DOHH2 (cell line): ENCODE data around the gene CKMT2.
"Not testable (repeated sequence)": the region's sequence is repeated elsewhere in the genome, so short reads cannot be mapped to it uniquely, and the experiment has no call there.

Experiments
- H3F3A ChIP-seq: fragments of 200-600 bp; sonication (generic), shearing (Covaris generic); 2 replicates; pipeline ENCODE4 v1.6.0; 2016; ENCODE audit warnings: antibody characterized with exemption, mild to moderate bottlenecking; ENCODE audit not compliant: control insufficient read depth, insufficient read depth
- H3K27ac ChIP-seq: fragments of 200-600 bp; sonication (generic); 2 replicates; pipeline ENCODE4 v1.5.1; 2014; ENCODE audit warnings: low read depth, mild to moderate bottlenecking, low read length, moderate library complexity
- H3K27me3 ChIP-seq: fragments of 200-600 bp; sonication (generic); 2 replicates; pipeline ENCODE4 v1.6.1; 2014; ENCODE audit warnings: mild to moderate bottlenecking, low read length, mixed read lengths; ENCODE audit not compliant: control insufficient read depth
- H3K36me3 ChIP-seq: fragments of 200-600 bp; sonication (generic); 2 replicates; pipeline ENCODE4 v1.6.1; 2014; ENCODE audit warnings: mild to moderate bottlenecking, low read length, moderate library complexity, mixed read lengths; ENCODE audit not compliant: control insufficient read depth
- H3K4me1 ChIP-seq: fragments of 200-600 bp; sonication (generic); 2 replicates; pipeline ENCODE4 v1.6.1; 2014; ENCODE audit warnings: mild to moderate bottlenecking, low read length, mixed read lengths; ENCODE audit not compliant: control insufficient read depth
- H3K4me2 ChIP-seq: fragments of 200-600 bp; sonication (generic); 2 replicates; pipeline ENCODE4 v1.6.0; 2014; ENCODE audit warnings: mild to moderate bottlenecking, low read length, moderate library complexity
- H3K4me3 ChIP-seq: fragments of 200-600 bp; sonication (generic); 2 replicates; pipeline ENCODE4 v1.5.1; 2014; ENCODE audit warnings: mild to moderate bottlenecking, low read length, mixed read lengths
- H3K79me2 ChIP-seq: fragments of 200-600 bp; sonication (generic); 2 replicates; pipeline ENCODE4 v1.6.1; 2014; ENCODE audit warnings: mild to moderate bottlenecking, low read length, mixed read lengths; ENCODE audit not compliant: control insufficient read depth
- H3K9me2 ChIP-seq: fragments of 200-600 bp; sonication (generic); replicated peaks from 2 replicates; pipeline ENCODE4 v1.6.1; 2014; ENCODE audit warnings: mild to moderate bottlenecking, low read length, mixed read lengths; ENCODE audit not compliant: control insufficient read depth
- H3K9me3 ChIP-seq: fragments of 200-600 bp; sonication (generic); 2 replicates; pipeline ENCODE4 v1.6.1; 2014; ENCODE audit warnings: antibody characterized with exemption, low read length, mixed read lengths; ENCODE audit not compliant: control insufficient read depth, insufficient read depth
- H4K20me1 ChIP-seq: fragments of 200-600 bp; sonication (generic); 2 replicates; pipeline ENCODE4 v1.6.0; 2014; ENCODE audit warnings: low read depth, mild to moderate bottlenecking, antibody characterized with exemption, low read length, moderate library complexity; ENCODE audit not compliant: control insufficient read depth, insufficient read depth
- CTCF ChIP-seq: fragments of 200-600 bp; sonication (generic); IDR thresholded peaks from one replicate; pipeline ENCODE4 v1.5.1; 2014; ENCODE audit warnings: antibody characterized with exemption, mild to moderate bottlenecking, low read depth, low read length; ENCODE audit not compliant: poor library complexity, severe bottlenecking
- EZH2phosphoT487 ChIP-seq: fragments of 200-600 bp; sonication (generic); IDR thresholded peaks from 2 replicates; pipeline ENCODE4 v1.6.1; 2017; ENCODE audit warnings: borderline replicate concordance, mild to moderate bottlenecking, antibody characterized with exemption, low read length, moderate library complexity, mixed read lengths

Gene CKMT2

GRCh38 chr5:81256766-81257165 lies 23.6 kb downstream of the CKMT2 start:
- Histone ChIP-seq H3F3A (no peaks in the 10 kb centered on the region), H3K9me3 (no peaks in the 10 kb centered on the region), H3K4me3 (no peak overlapping the region), H3K4me2 (no peak overlapping the region), H3K9me2 (no peaks in the 10 kb centered on the region), H3K4me1 (no peaks in the 10 kb centered on the region), H4K20me1 (no peaks in the 10 kb centered on the region), H3K27ac (no peak overlapping the region), H3K36me3 (no peaks in the 10 kb centered on the region), H3K27me3 (no peaks in the 10 kb centered on the region), H3K79me2 (0 out of 2 replicates have a peak, but pooled peaks cover 3% of the 10 kb centered on the region)
- TF ChIP-seq EZH2phosphoT487 (no peak), CTCF (no peak)

- H3K4me3 ChIP-seq, H3K36me3 ChIP-seq, H3F3A ChIP-seq, H3K4me1 ChIP-seq, H3K27me3 ChIP-seq, H3K79me2 ChIP-seq, H3K9me3 ChIP-seq, H3K27ac ChIP-seq, H3K9me2 ChIP-seq, H3K4me2 ChIP-seq, H4K20me1 ChIP-seq: not testable (repeated sequence)
These were observed 29.7 kb downstream of the CKMT2 start for GRCh38 chr5:81262796-81263195.

GRCh38 chr5:81265101-81265500 lies 32.0 kb downstream of the CKMT2 start:
- Histone ChIP-seq H3K4me3 (no peak overlapping the region), H4K20me1 (no peaks in the 10 kb centered on the region), H3K36me3 (no peaks in the 10 kb centered on the region), H3K4me1 (peaks cover 7% of the 10 kb centered on the region), H3K79me2 (peaks cover 18% of the 10 kb centered on the region), H3K9me2 (no peaks in the 10 kb centered on the region), H3K4me2 (no peak overlapping the region), H3K27me3 (no peaks in the 10 kb centered on the region), H3K9me3 (no peaks in the 10 kb centered on the region), H3F3A (no peaks in the 10 kb centered on the region), H3K27ac (no peak overlapping the region)
- TF ChIP-seq CTCF: no peak
- TF ChIP-seq EZH2phosphoT487: no peak

DNA sequence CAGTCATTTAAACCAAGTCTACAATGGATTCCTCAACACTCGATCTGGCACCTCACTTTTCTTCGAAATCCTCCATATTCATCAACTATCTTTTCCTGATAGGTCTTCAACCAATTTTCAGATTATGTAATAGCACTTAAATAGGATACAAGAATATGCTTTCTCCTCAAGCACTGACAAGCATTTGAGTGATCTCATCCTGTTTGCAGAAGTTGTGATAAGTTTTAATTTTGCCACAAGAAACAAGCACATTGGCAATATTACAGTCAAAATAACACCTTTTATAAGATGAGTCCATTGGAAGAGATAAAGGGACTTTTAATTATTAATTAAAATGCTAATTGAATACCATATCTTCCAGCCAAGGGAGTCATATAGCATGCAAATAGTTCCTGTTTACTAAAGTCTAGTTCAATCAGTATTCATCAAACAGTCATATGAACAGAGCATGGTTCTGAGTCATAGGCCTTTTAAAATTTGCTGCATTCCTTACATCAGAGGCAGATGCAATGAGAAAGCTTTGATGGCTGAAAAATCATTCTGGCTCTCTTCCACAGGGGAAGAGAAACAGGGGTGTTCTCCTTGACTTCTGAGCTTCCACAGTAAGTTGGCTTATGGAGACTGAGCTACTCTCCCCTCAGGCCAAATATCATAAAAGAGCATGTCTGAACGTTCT lies 35.5 kb downstream of the CKMT2 start:
- peaks cover 50% of the 10 kb centered on the region for H3K79me2 ChIP-seq
- TF ChIP-seq EZH2phosphoT487 (no peak), CTCF (no peak)
- no peaks in the 10 kb centered on the region for H3F3A ChIP-seq
- H3K4me1 ChIP-seq: peaks cover 18% of the 10 kb centered on the region
- no peaks in the 10 kb centered on the region for H3K9me3 ChIP-seq
- no peak overlapping the region for H3K4me3 ChIP-seq
- H4K20me1 ChIP-seq: no peaks in the 10 kb centered on the region
- no peak overlapping the region for H3K4me2 ChIP-seq
- H3K36me3 ChIP-seq: no peaks in the 10 kb centered on the region
- no peaks in the 10 kb centered on the region for H3K9me2 ChIP-seq
- no peak overlapping the region for H3K27ac ChIP-seq
- no peaks in the 10 kb centered on the region for H3K27me3 ChIP-seq
